Epithelial cell of proximal tubule (primary cell): Measurements from ENCODE around the gene STRN4. TPM values are rescaled to one million over a fixed set of nuclear protein-coding genes. Genes with fewer than 3 reads are reported as not detected.
"Not testable (repeated sequence)": the region's sequence is repeated elsewhere in the genome, so short reads cannot be mapped to it uniquely, and the experiment has no call there.

Experiments used
- DNase-seq: peaks from one replicate; pipeline ENCODE4 v3.0.0-alpha.2; 2011; ENCODE audit warnings: low read depth
- H3K4me3 ChIP-seq: 2 replicates; pipeline ENCODE4 v1.5.1; 2011; ENCODE audit warnings: low read depth, mild to moderate bottlenecking, low read length
- total RNA-seq: library from RNA; depleted of rRNA; stranded (reverse); fragments of >200 nt; gene quantifications from 2 replicates; pipeline ENCODE4 v1.2.3, GENCODE V29; 2015
- TF ChIP-seq, protein P1 (sequence below): conservative IDR thresholded peaks from 2 replicates; pipeline ENCODE4 v1.5.1; 2012; ENCODE audit warnings: low read depth, mild to moderate bottlenecking, low read length

The STRN4 gene
- total RNA-seq, 1 donor from 2014 or later = 62.1 TPM

- DNase-seq = no peak
- TF ChIP-seq, protein P1, sequence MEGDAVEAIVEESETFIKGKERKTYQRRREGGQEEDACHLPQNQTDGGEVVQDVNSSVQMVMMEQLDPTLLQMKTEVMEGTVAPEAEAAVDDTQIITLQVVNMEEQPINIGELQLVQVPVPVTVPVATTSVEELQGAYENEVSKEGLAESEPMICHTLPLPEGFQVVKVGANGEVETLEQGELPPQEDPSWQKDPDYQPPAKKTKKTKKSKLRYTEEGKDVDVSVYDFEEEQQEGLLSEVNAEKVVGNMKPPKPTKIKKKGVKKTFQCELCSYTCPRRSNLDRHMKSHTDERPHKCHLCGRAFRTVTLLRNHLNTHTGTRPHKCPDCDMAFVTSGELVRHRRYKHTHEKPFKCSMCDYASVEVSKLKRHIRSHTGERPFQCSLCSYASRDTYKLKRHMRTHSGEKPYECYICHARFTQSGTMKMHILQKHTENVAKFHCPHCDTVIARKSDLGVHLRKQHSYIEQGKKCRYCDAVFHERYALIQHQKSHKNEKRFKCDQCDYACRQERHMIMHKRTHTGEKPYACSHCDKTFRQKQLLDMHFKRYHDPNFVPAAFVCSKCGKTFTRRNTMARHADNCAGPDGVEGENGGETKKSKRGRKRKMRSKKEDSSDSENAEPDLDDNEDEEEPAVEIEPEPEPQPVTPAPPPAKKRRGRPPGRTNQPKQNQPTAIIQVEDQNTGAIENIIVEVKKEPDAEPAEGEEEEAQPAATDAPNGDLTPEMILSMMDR = no peak
- H3K4me3 ChIP-seq = no peak overlapping the region
Observed at GRCh38 chr19:46782355-46783019, 36.2 kb upstream of the STRN4 start.

DNA sequence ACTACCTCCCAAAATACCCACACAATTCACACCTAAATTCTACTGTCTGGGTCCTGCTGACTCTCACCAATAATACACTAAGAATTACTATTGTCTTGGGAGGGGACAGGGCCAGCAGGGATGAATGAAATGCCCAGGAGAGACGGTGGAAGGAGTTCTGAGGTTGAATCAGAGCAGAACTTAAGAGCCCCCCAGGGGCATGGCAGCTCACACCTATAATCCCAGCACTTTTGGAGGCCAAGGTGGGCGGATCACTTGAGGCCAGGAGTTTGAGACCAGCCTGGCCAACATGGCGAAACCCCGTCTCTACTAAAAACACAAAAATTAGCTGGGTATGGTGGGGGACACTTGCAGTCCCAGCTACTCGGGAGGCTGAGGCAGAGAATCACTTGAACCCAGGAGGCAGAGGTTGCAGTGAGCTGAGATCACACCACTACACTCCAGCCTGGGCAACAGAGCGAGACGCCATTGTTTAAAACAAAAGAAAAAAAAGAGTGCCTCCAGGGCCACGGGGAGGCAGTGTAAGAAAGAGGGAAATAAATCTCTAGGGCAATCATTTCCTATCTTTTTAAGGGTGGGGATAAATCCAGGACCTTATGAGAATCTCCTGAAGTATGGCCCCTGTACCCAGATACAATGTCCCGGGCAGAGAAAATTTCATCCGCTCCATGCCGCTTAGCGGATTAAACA lies 31.9 kb upstream of the STRN4 start:
- H3K4me3 ChIP-seq, DNase-seq: not testable (repeated sequence)

- no peak overlapping the region for H3K4me3 ChIP-seq
- DNase-seq = no peak
- TF ChIP-seq, protein P1 = no peak
Observed at GRCh38 chr19:46776927-46777911, 31.0 kb upstream of the STRN4 start.

DNA sequence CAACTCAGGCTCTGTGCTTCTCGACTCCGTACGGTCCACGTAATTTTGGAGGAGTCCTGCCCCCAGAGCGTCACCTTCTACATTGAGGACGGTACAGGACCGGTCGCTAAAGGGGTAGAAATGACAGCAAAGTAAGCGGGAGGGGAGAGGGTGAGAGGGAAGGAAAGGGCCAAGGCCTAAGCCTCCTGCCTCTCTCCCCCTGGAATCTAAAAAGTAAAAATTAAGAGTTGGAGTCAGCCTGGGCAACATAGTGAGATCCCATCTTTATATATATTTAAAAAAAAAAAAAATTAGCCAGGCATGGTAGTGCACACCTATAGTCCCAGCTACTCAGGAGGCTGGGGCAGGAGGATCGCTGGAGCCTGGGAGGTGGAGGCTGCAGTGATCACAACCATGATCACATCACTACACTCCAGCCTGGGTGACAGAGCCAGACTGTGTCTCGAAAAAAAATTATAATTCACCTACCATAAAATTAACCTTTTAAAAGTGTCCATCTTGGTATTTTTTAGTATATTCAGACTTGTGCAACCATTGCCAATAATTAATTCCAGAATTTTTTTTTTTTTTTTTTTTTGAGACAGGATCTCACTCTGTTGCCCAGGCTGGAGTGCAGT lies 29.5 kb upstream of the STRN4 start:
- no peak overlapping the region for H3K4me3 ChIP-seq
- DNase-seq = no peak
- TF ChIP-seq, protein P1 = no peak

DNA sequence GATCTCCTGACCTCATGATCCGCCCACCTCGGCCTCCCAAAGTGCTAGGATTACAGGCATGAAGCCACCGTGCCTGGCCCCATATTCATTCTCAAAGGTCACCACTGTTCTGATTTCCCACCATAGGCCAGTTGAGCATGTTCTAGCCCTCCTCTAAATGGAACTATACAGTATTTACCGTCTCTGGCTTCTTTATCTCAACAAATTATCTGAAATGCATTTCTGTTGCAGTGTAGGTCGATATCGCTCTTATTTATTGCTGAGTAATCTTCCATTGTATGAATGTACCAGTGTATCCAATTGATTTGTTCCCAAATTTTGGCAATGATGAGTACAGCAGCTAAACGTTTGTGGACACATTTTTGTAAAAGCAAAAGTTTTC lies 26.8 kb upstream of the STRN4 start:
- no peak overlapping the region for H3K4me3 ChIP-seq
- no peak for DNase-seq
- TF ChIP-seq, protein P1 = no peak

DNA sequence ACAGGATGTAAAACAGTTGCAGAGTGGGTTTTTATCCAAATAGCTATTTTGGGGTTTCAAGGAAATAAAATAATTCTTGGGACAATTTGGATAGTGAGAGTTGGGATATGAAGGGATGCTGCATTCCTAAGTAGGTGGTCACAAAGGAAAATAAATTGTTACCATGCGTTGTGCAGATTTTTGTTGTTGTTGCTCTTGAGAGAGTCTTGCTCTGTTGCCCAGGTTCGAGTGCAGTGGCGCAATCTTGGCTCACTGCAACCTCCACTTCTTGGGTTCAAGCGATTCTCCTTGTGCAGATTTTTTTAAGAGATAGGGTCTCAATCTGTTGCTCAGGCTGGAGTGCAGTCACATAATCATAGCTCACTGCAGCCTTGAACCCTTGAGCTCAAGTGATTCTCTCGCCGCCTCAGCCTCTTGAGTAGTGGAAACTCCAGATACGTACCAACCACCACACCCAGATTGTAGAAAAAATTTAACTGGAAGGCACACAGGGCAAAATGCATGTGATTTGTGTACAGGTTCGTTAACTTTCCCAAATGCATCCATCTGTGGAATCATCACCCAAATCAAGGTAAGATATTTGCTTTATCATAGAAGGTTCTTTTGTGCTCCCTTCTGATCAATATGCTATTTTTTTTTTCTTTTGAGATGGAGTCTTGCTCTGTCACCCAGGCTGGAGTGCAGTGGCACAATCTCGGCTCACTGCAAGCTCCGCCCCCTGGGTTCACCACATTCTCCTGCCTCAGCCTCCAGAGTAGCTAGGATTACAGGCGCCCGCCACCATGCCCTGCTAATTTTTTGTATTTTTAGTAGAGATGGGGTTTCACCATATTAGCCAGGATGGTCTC lies 26.1 kb upstream of the STRN4 start:
- DNase-seq = no peak
- TF ChIP-seq, protein P1 = no peak
- H3K4me3 ChIP-seq = no peak overlapping the region

DNA sequence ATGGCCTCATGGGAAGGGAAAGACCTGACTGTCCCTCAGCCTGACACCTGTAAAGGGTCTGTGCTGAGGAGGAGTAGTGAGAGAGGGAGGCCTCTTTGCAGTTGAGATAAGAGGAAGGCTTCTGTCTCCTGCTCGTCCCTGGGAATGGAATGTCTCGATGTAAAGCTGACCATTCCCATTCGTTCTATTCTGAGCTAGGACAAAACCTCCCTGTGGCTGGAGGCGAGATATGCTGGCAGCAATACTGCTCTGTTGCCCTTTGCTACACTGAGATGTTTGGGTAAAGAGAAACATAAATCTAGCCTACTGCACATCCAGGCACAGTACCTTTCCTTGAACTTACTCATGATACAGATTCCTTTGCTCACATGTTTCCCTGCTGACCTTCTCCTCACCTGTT lies 22.5 kb upstream of the STRN4 start:
- DNase-seq, H3K4me3 ChIP-seq: not testable (repeated sequence)
